ENCODE measurements around the gene TCN1. TPM values are rescaled to one million over a fixed set of nuclear protein-coding genes. Genes with fewer than 3 reads are reported as not detected.

The TCN1 gene
- total RNA-seq, 1 experiment from 2014 or later: 1.7 TPM

DNA sequence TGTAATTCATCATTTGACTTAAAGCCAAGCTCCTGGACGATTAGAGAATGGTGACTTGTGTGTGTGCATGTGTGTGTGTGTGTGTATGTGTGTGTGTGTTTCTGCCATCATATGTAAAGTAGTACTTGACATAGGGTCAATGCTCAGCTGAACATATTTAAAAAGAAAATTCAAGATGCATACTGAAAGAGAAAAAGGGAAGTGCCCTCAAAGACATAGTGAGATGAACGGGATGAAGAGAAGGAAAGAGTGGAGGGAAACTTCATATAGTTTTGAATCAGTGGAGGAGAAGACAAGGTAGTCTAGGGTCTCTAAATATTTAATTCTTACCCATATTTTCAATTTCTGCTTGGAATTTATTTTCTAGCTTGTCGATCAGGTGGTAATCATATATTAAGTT, 4.0 kb downstream of the TCN1 start (continued):
- TF ChIP-seq, protein P1, sequence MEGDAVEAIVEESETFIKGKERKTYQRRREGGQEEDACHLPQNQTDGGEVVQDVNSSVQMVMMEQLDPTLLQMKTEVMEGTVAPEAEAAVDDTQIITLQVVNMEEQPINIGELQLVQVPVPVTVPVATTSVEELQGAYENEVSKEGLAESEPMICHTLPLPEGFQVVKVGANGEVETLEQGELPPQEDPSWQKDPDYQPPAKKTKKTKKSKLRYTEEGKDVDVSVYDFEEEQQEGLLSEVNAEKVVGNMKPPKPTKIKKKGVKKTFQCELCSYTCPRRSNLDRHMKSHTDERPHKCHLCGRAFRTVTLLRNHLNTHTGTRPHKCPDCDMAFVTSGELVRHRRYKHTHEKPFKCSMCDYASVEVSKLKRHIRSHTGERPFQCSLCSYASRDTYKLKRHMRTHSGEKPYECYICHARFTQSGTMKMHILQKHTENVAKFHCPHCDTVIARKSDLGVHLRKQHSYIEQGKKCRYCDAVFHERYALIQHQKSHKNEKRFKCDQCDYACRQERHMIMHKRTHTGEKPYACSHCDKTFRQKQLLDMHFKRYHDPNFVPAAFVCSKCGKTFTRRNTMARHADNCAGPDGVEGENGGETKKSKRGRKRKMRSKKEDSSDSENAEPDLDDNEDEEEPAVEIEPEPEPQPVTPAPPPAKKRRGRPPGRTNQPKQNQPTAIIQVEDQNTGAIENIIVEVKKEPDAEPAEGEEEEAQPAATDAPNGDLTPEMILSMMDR (IDR thresholded peaks at IDR 0.05 in 2 of 3, conservative IDR thresholded peaks at IDR 0.05 in 1 of 3; ENCODE audit: borderline replicate concordance in 1 of 3, insufficient read depth in 1 of 3, low read depth in 2 of 3, low read length in 2 of 3): no peak
- no peak for TF ChIP-seq SIN3A (IDR thresholded peaks at IDR 0.05; ENCODE audit: low read depth)

GRCh38 chr11:59859673-59860072, 6.6 kb downstream of the TCN1 start:
- DNase-seq (ENCODE audit: low read depth, low spot score) (no peak), ATAC-seq (no peak)
- Histone ChIP-seq H3K9me2 (ENCODE audit: insufficient read depth) (no peaks in the 10 kb centered on the region), H4K20me1 (ENCODE audit: insufficient read depth) (no peaks in the 10 kb centered on the region), H2AFZ (ENCODE audit: low read depth, low read length, poor library complexity, severe bottlenecking) (peak overlapping the region; percentile 17), H3K79me2 (ENCODE audit: insufficient read depth, low read length) (no peaks in the 10 kb centered on the region), H3K4me2 (ENCODE audit: low read length) (no peak overlapping the region), H3K4me3 (replicated peaks in 1 of 2; ENCODE audit: low read depth in 1 of 2, low read length in 2 of 2) (no peak overlapping the region), H3K27ac (ENCODE audit: low read depth, low read length) (no peak overlapping the region), H3K9ac (ENCODE audit: low read length) (no peak overlapping the region), H3K27me3 (ENCODE audit: insufficient read depth, low read length) (no peaks in the 10 kb centered on the region), H3K36me3 (ENCODE audit: control insufficient read depth in 1 of 2, insufficient read depth in 2 of 2, low read length in 2 of 2) (no peaks in the 10 kb centered on the region), H3K4me1 (ENCODE audit: control insufficient read depth in 1 of 2, insufficient read depth in 2 of 2, low read length in 2 of 2) (peaks cover 28 to 50% of the 10 kb centered on the region in 2 experiments), H3K9me3 (ENCODE audit: control insufficient read depth in 1 of 2, insufficient read depth in 1 of 2, low read depth in 1 of 2, low read length in 2 of 2) (no peaks in the 10 kb centered on the region)
- ChIA-PET CTCF (no interaction called here), POLR2A (no interaction called here), RAD21 (ENCODE audit: low non-redundant PET in 1 of 2, low total read pairs in 2 of 2, uncharacterized antibody in 2 of 2, unreplicated experiment in 2 of 2) (no interaction called here)
- intact Hi-C loops (cut with micrococcal nuclease): no loop called here
- no TSS peak for BruUV-seq (replicated peaks)
- TF ChIP-seq YY1 (IDR thresholded peaks at IDR 0.05; ENCODE audit: extremely low read depth, insufficient replicate concordance, low read depth, low read length) (no peak), POLR2A (IDR thresholded peaks at IDR 0.05; ENCODE audit: borderline replicate concordance, extremely low read depth, insufficient read depth, insufficient read length) (no peak)
